ENCODE results near the gene SLC35E2B. TPM values are rescaled to one million over a fixed set of nuclear protein-coding genes. Genes with fewer than 3 reads are reported as not detected.

SLC35E2B gene
- total and polyA plus RNA-seq, 2 of the 13 experiments (the other 11 are each of a cell fraction or from before 2014, with no cell fraction given): 14.1 to 19.7 TPM

DNA sequence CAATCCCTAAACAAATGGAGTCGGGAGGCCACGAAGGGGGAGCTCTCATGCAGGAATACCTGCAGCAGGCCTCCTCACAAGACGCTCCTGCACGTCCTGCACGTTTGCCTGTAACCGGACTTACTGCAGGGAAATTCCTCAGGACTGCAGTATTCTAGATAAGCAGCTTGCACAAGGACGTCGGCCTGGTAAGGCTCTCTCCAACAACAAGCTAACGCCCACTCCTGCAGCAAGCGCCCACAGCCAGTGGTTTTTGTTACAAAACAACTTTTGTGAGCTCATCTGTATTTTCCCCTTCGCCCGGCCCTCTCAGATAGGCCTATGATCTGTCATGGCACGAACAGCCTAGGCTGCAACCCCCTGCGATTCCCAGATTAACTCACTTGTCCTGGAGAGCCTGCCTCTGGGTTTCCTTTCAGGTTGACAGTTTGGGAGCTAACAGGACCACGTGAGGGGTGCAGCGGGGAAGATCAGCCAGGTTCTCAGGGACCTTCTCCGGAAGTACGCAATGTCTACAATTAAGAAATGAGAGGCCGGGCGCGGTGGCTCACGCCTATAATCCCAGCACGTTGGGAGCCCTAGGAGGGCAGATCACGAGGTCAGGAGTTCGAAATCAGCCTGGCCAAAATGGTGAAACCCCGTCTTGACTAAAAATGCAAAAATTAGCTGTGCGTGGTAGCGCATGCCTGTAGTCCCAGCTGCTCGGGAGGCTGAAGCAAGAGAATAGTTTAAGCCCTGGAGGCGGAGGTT is 78.2 kb downstream of the SLC35E2B start:
- in situ Hi-C loops (cut with HindIII; ENCODE audit: extremely low pct_ligation_motif_present, low pct_unique_long_range_greater_than_20kb): no loop called here
- BruUV-seq (replicated peaks): no TSS peak
- peak; percentile 47 for FAIRE-seq
- Histone ChIP-seq H3K9ac (ENCODE audit: insufficient read depth, low read depth, low read length) (peak overlapping the region; percentile 100), H3K9me3 (ENCODE audit: low read length) (no peaks in the 10 kb centered on the region), H3K36me3 (replicated peaks in 1 of 2; ENCODE audit: control insufficient read depth in 1 of 2, insufficient read depth in 2 of 2, low read length in 2 of 2) (peaks cover 1 to 14% of the 10 kb centered on the region in 2 experiments; a peak in 2 of 5 replicates), H2AFZ (ENCODE audit: low read length) (no peak overlapping the region), H3K4me3 (replicated peaks in 1 of 3; ENCODE audit: insufficient read depth in 1 of 3, low read depth in 2 of 3, low read length in 3 of 3) (peak overlapping the region; percentile 90 to 100 (median 98)), H3K27ac (ENCODE audit: extremely low read length, insufficient read depth, low read length) (peak overlapping the region; percentile 99), H3K4me1 (ENCODE audit: insufficient read depth, low read length) (peaks cover 46% of the 10 kb centered on the region), H4K20me1 (ENCODE audit: insufficient read depth, low read length) (peaks cover 8% of the 10 kb centered on the region; the same call in 1 of the 2 replicates), H3K79me2 (ENCODE audit: insufficient read depth, low read length) (peaks cover 18% of the 10 kb centered on the region), H3K27me3 (ENCODE audit: control insufficient read depth in 1 of 2, insufficient read depth in 2 of 2, low read length in 2 of 2) (no peaks in the 10 kb centered on the region; a peak in 2 of 5 replicates), H3K4me2 (ENCODE audit: low read depth, low read length) (peak overlapping the region; percentile 82)
- 4% methylated on average over 30 of the region's 30 CpGs for WGBS (ENCODE audit: low lambda C conversion rate)
- peak; percentile 17 for ATAC-seq
- CTCF ChIA-PET (ENCODE audit: low intra/inter-chr PET ratio, low total read pairs): no interaction called here
- POLR2A ChIA-PET: interaction anchor here (0.7 to 3.3 kb wide), 9 partner anchors 11 to 103 kb away, joined by 3 to 29 read pairs (median 4); partner anchors contain the start of gene ATAD3A
- DNase-seq (ENCODE audit: low spot score): peak; percentile 49
- intact Hi-C loops (cut with micrococcal nuclease; ENCODE audit: unreplicated experiment): loop anchor here (5.0 kb wide), 1 partner anchor 37 kb away; no protein-coding TSS in a partner anchor
- TF ChIP-seq CC2D1A (CRISPR knock-in tag; IDR thresholded peaks at IDR 0.05) (no peak), HMGXB3 (CRISPR knock-in tag; IDR thresholded peaks at IDR 0.05; ENCODE audit: borderline replicate concordance) (no peak), ZFY (CRISPR knock-in tag; IDR thresholded peaks at IDR 0.05) (peak; percentile 34; the same call in 1 of the 2 replicates), ZNF260 (CRISPR knock-in tag; IDR thresholded peaks at IDR 0.05; ENCODE audit: borderline replicate concordance, low read depth) (no peak), ZNF143 (CRISPR knock-in tag; IDR thresholded peaks at IDR 0.05) (no peak), KMT2A (CRISPR knock-in tag; IDR thresholded peaks at IDR 0.05) (no peak), RXRA (CRISPR knock-in tag; IDR thresholded peaks at IDR 0.05) (no peak), EP300 (IDR thresholded peaks at IDR 0.05; ENCODE audit: low read depth in 2 of 2, low read length in 2 of 2) (no peak), EP300 (CRISPR knock-in tag; IDR thresholded peaks at IDR 0.05; ENCODE audit: borderline replicate concordance) (no peak), ZNF800 (CRISPR knock-in tag; IDR thresholded peaks at IDR 0.05) (peak; percentile 31; the same call in 1 of the 2 replicates), ZNF343 (CRISPR knock-in tag; IDR thresholded peaks at IDR 0.05) (no peak), KLF11 (CRISPR knock-in tag; IDR thresholded peaks at IDR 0.05) (no peak), IRF2 (CRISPR knock-in tag; IDR thresholded peaks at IDR 0.05) (0 out of 2 replicates have a peak, but pooled peaks have one; percentile 14)
- TF ChIP-seq, protein P1, sequence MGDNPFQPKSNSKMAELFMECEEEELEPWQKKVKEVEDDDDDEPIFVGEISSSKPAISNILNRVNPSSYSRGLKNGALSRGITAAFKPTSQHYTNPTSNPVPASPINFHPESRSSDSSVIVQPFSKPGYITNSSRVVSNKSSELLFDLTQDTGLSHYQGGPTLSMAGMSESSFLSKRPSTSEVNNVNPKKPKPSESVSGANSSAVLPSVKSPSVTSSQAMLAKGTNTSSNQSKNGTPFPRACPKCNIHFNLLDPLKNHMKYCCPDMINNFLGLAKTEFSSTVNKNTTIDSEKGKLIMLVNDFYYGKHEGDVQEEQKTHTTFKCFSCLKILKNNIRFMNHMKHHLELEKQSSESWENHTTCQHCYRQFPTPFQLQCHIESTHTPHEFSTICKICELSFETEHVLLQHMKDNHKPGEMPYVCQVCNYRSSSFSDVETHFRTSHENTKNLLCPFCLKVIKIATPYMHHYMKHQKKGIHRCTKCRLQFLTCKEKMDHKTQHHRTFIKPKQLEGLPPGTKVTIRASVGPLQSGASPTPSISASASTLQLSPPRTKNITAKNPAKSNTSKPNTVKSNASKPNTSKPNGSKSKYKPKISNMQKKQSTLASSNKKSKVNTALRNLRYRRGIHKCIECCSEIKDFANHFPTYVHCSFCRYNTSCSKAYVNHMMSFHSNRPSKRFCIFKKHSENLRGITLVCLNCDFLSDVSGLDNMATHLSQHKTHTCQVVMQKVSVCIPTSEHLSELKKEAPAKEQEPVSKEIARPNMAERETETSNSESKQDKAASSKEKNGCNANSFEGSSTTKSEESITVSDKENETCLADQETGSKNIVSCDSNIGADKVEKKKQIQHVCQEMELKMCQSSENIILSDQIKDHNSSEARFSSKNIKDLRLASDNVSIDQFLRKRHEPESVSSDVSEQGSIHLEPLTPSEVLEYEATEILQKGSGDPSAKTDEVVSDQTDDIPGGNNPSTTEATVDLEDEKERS (CRISPR knock-in tag; IDR thresholded peaks at IDR 0.05): peak; percentile 68; the same call in 1 of the 2 replicates

Measured in HepG2 (cell line).